T-helper 2 cell treated with Interferon-gamma antibody and Interleukin-4, amounts not matched to agents 5 μg/mL and 100 μg/mL, for 36 hours (primary cell): ENCODE measurements around the gene GALNT5.
A peak's percentile ranks its signal among the peaks of the same experiment; 100 is the strongest.
"Not testable (repeated sequence)": the region's sequence is repeated elsewhere in the genome, so short reads cannot be mapped to it uniquely, and the experiment has no call there.

Experiments used
- DNase-seq: peaks from one replicate; pipeline ENCODE4 v3.0.0; 2021; ENCODE audit warnings: low spot score
- H3K27ac Mint-ChIP-seq: one replicate; pipeline ENCODE4 v1.8.0; 2021; ENCODE audit warnings: mild to moderate bottlenecking, mixed read lengths
- H3K27me3 Mint-ChIP-seq: one replicate; pipeline ENCODE4 v1.8.0; 2021; ENCODE audit warnings: low read depth, mixed read lengths
- H3K36me3 Mint-ChIP-seq: one replicate; pipeline ENCODE4 v1.8.0; 2021; ENCODE audit warnings: low read depth, mixed read lengths
- H3K4me1 Mint-ChIP-seq: one replicate; pipeline ENCODE4 v1.8.0; 2021; ENCODE audit warnings: low read depth, mixed read lengths
- H3K4me3 Mint-ChIP-seq: one replicate; pipeline ENCODE4 v1.8.0; 2022; ENCODE audit warnings: mild to moderate bottlenecking, moderate library complexity, mixed read lengths
- H3K9me3 Mint-ChIP-seq: one replicate; pipeline ENCODE4 v1.8.0; 2021; ENCODE audit warnings: mixed read lengths

The GALNT5 gene

GRCh38 chr2:157259960-157260359 is 2.5 kb downstream of the GALNT5 start:
- H3K9me3 Mint-ChIP-seq: no peaks in the 10 kb centered on the region
- H3K27ac Mint-ChIP-seq: no peak overlapping the region
- no peak overlapping the region for H3K4me3 Mint-ChIP-seq
- peaks cover 40% of the 10 kb centered on the region for H3K4me1 Mint-ChIP-seq
- H3K27me3 Mint-ChIP-seq: no peaks in the 10 kb centered on the region
- H3K36me3 Mint-ChIP-seq: no peaks in the 10 kb centered on the region
- DNase-seq: no peak

GRCh38 chr2:157260533-157261198 is 3.2 kb downstream of the GALNT5 start:
- H3K4me1 Mint-ChIP-seq: peaks cover 38% of the 10 kb centered on the region
- no peaks in the 10 kb centered on the region for H3K9me3 Mint-ChIP-seq
- no peak for DNase-seq
- H3K27me3 Mint-ChIP-seq: no peaks in the 10 kb centered on the region
- H3K36me3 Mint-ChIP-seq: no peaks in the 10 kb centered on the region
- peak overlapping the region; percentile 40 for H3K27ac Mint-ChIP-seq
- peak overlapping the region; percentile 59 for H3K4me3 Mint-ChIP-seq

GRCh38 chr2:157261199-157261782 is 3.8 kb downstream of the GALNT5 start:
- no peaks in the 10 kb centered on the region for H3K36me3 Mint-ChIP-seq
- peak; percentile 84 for DNase-seq
- peak overlapping the region; percentile 59 for H3K4me3 Mint-ChIP-seq
- H3K27ac Mint-ChIP-seq: peak overlapping the region; percentile 40
- no peaks in the 10 kb centered on the region for H3K27me3 Mint-ChIP-seq
- H3K4me1 Mint-ChIP-seq: peaks cover 34% of the 10 kb centered on the region
- no peaks in the 10 kb centered on the region for H3K9me3 Mint-ChIP-seq

GRCh38 chr2:157262248-157262647 is 4.7 kb downstream of the GALNT5 start:
- Mint-ChIP-seq H3K4me3 (no peak overlapping the region), H3K4me1 (peaks cover 28% of the 10 kb centered on the region), H3K9me3 (no peaks in the 10 kb centered on the region), H3K27me3 (no peaks in the 10 kb centered on the region), H3K36me3 (no peaks in the 10 kb centered on the region), H3K27ac (no peak overlapping the region)
- DNase-seq: no peak

- H3K4me3 Mint-ChIP-seq: no peak overlapping the region
- peaks cover 2% of the 10 kb centered on the region for H3K27me3 Mint-ChIP-seq
- H3K4me1 Mint-ChIP-seq: peaks cover 19% of the 10 kb centered on the region
- H3K27ac Mint-ChIP-seq: no peak overlapping the region
- no peak for DNase-seq
- H3K9me3 Mint-ChIP-seq: no peaks in the 10 kb centered on the region
- no peaks in the 10 kb centered on the region for H3K36me3 Mint-ChIP-seq
Observed at GRCh38 chr2:157264099-157264498, 6.6 kb downstream of the GALNT5 start.

- no peak for DNase-seq
- H3K36me3 Mint-ChIP-seq: no peaks in the 10 kb centered on the region
- H3K27ac Mint-ChIP-seq: no peak overlapping the region
- H3K4me1 Mint-ChIP-seq: peaks cover 16% of the 10 kb centered on the region
- H3K9me3 Mint-ChIP-seq: no peaks in the 10 kb centered on the region
- H3K4me3 Mint-ChIP-seq: no peak overlapping the region
- peaks cover 2% of the 10 kb centered on the region for H3K27me3 Mint-ChIP-seq
Observed at GRCh38 chr2:157265825-157266224, 8.3 kb downstream of the GALNT5 start.

- Mint-ChIP-seq H3K27ac (no peak overlapping the region), H3K4me3 (no peak overlapping the region), H3K36me3 (no peaks in the 10 kb centered on the region), H3K4me1 (peaks cover 18% of the 10 kb centered on the region), H3K9me3 (no peaks in the 10 kb centered on the region), H3K27me3 (peaks cover 2% of the 10 kb centered on the region)
- no peak for DNase-seq
Observed at GRCh38 chr2:157267476-157267875, 10.0 kb downstream of the GALNT5 start.

GRCh38 chr2:157269060-157269459 is 11.6 kb downstream of the GALNT5 start:
- peaks cover 2% of the 10 kb centered on the region for H3K27me3 Mint-ChIP-seq
- H3K9me3 Mint-ChIP-seq: no peaks in the 10 kb centered on the region
- H3K36me3 Mint-ChIP-seq: no peaks in the 10 kb centered on the region
- H3K4me3 Mint-ChIP-seq: no peak overlapping the region
- H3K27ac Mint-ChIP-seq: no peak overlapping the region
- DNase-seq: no peak
- peaks cover 14% of the 10 kb centered on the region for H3K4me1 Mint-ChIP-seq

- Mint-ChIP-seq H3K27ac (no peak overlapping the region), H3K27me3 (peaks cover 2% of the 10 kb centered on the region), H3K36me3 (no peaks in the 10 kb centered on the region), H3K9me3 (no peaks in the 10 kb centered on the region), H3K4me3 (no peak overlapping the region), H3K4me1 (peaks cover 14% of the 10 kb centered on the region)
- DNase-seq: no peak
Observed at GRCh38 chr2:157269922-157270321, 12.4 kb downstream of the GALNT5 start.

- peaks cover 2% of the 10 kb centered on the region for H3K27me3 Mint-ChIP-seq
- no peaks in the 10 kb centered on the region for H3K9me3 Mint-ChIP-seq
- H3K27ac Mint-ChIP-seq: peak overlapping the region; percentile 29
- no peak overlapping the region for H3K4me3 Mint-ChIP-seq
- peaks cover 14% of the 10 kb centered on the region for H3K4me1 Mint-ChIP-seq
- no peaks in the 10 kb centered on the region for H3K36me3 Mint-ChIP-seq
- peak; percentile 15 for DNase-seq
Observed at GRCh38 chr2:157271590-157272203, 14.2 kb downstream of the GALNT5 start.

- not testable (repeated sequence) for DNase-seq
Observed at GRCh38 chr2:157279311-157279710, 21.8 kb downstream of the GALNT5 start.

GRCh38 chr2:157281316-157281715 is 23.8 kb downstream of the GALNT5 start:
- H3K27me3 Mint-ChIP-seq: peaks cover 13% of the 10 kb centered on the region
- peaks cover 3% of the 10 kb centered on the region for H3K9me3 Mint-ChIP-seq
- H3K4me1 Mint-ChIP-seq: peaks cover 1% of the 10 kb centered on the region
- H3K27ac Mint-ChIP-seq: no peak overlapping the region
- H3K4me3 Mint-ChIP-seq: no peak overlapping the region
- DNase-seq: no peak
- H3K36me3 Mint-ChIP-seq: no peaks in the 10 kb centered on the region

More at GRCh38 chr2:157279311-157279710, 21.8 kb downstream of the GALNT5 start:
- not testable (repeated sequence) for H3K4me1 Mint-ChIP-seq, H3K36me3 Mint-ChIP-seq, H3K4me3 Mint-ChIP-seq, H3K27ac Mint-ChIP-seq, H3K9me3 Mint-ChIP-seq
- H3K27me3 Mint-ChIP-seq: peaks cover 13% of the 10 kb centered on the region

GRCh38 chr2:157283468-157283867 is 26.0 kb downstream of the GALNT5 start:
- H3K27ac Mint-ChIP-seq: no peak overlapping the region
- H3K27me3 Mint-ChIP-seq: peaks cover 11% of the 10 kb centered on the region

GRCh38 chr2:157287160-157287559 is 29.7 kb downstream of the GALNT5 start:
- Mint-ChIP-seq H3K4me3 (no peak overlapping the region), H3K4me1 (no peaks in the 10 kb centered on the region), H3K36me3 (no peaks in the 10 kb centered on the region), H3K9me3 (no peaks in the 10 kb centered on the region), H3K27me3 (peaks cover 5% of the 10 kb centered on the region), H3K27ac (no peak overlapping the region)
- no peak for DNase-seq

More at GRCh38 chr2:157283468-157283867, 26.0 kb downstream of the GALNT5 start:
- Mint-ChIP-seq H3K4me3 (no peak overlapping the region), H3K4me1 (peaks cover 1% of the 10 kb centered on the region), H3K36me3 (no peaks in the 10 kb centered on the region), H3K9me3 (peaks cover 3% of the 10 kb centered on the region)
- no peak for DNase-seq
